GM19467 (cell line): ENCODE data around the gene TCF7L1.
"Not testable (repeated sequence)": the region's sequence is repeated elsewhere in the genome, so short reads cannot be mapped to it uniquely, and the experiment has no call there.

Source experiments
- ATAC-seq: cut with Tn5 transposase; IDR thresholded peaks from one replicate; pipeline ENCODE4 v1.9.1; 2021; ENCODE audit warnings: mild to moderate bottlenecking, moderate library complexity; ENCODE audit not compliant: unreplicated experiment

Gene TCF7L1

GRCh38 chr2:85312404-85312803, 179.2 kb downstream of the TCF7L1 start:
- no peak for ATAC-seq

- ATAC-seq: no peak
Measured at GRCh38 chr2:85314884-85315242, 181.7 kb downstream of the TCF7L1 start.

DNA sequence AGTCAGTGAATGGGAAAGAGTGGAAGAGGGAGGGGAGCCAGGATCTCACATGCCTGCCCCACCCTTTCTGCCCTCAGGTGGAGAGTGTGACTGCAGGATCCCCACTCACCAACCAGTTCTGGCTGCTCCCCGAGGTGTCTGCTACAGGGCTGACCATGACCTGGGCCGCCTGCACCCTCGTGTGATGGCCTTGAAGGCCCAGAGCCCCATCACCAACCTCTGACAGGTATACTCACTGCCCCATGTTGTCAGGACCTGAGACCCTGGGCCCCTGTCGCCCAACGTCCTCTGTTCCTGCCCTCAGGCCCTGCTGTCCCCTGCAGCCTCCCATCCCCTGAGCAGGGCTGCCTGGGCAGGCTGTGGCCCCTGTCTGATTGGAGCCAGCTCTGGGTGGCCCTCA, 182.7 kb downstream of the TCF7L1 start:
- ATAC-seq: not testable (repeated sequence)

GRCh38 chr2:85318222-85319074, 185.3 kb downstream of the TCF7L1 start:
- no peak for ATAC-seq

DNA sequence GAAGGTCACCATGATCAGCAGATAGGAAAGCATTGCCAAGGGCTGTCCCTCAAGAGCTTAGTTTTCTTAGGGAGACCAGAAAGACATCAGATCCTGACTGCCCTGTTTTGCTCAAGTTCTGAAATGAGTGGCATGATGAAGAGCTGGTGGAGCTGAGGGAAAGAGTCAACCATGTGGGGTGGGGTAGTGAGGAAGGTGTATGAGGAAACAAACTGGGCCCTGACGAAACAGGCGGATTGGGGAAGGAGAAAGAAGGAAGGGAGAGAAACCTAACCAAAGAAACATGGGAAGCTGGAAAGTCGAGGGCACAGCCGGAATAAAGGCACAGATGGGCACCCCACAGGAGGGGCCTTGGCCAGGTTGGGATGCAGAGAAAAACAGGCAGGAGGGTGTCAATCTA, 186.6 kb downstream of the TCF7L1 start:
- no peak for ATAC-seq

GRCh38 chr2:85323351-85323987, 190.3 kb downstream of the TCF7L1 start:
- no peak for ATAC-seq

- ATAC-seq: not testable (repeated sequence)
Measured at GRCh38 chr2:85323988-85324367, 190.8 kb downstream of the TCF7L1 start.

GRCh38 chr2:85324639-85325465, 191.7 kb downstream of the TCF7L1 start:
- no peak for ATAC-seq

GRCh38 chr2:85325466-85325811, 192.2 kb downstream of the TCF7L1 start:
- ATAC-seq: no peak

DNA sequence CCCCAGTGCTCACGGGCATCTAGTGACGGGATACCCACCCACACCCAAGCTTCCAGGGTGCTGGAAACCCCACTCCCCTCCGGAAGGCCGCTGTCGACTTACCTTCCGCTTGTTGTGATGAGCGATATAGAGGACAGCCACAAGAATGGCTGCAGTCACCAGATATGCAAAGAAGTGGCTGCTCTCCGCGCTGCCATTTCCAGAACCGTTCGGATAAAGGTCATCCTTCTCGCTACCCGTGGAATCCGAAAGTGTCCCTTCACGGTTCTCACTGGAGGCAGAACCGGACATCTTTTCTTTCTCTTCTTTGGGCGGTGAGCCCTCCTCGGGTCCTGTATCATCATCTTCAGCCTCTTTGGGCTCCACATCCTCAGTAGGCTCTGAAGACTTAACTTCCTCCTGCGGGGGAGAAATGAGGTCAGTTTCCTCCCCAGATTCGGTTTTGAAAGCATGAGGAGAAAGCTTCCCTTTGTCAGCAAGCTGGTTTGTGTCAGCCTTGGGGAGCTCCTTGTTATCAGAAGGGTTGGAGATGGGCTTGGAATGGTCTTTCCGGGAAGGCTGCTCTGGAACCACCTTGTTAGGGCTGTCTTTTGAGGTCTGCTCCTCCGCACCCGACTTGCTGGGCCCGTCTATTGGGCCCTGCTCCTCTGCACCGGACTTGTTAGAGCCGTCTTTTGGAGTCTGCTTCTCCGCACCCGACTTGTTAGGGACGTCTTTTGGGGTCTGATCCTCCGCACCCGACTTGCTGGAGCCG, 193.4 kb downstream of the TCF7L1 start:
- no peak for ATAC-seq

GRCh38 chr2:85327160-85327821, 194.1 kb downstream of the TCF7L1 start:
- no peak for ATAC-seq

- peak; percentile 86 for ATAC-seq
Measured at GRCh38 chr2:85327822-85328617, 194.8 kb downstream of the TCF7L1 start, which contains the start of gene TGOLN2. Gene TGOLN2 (minus strand): TSS chr2:85327989. CDS start chr2:85327962, 27 bp downstream.

DNA sequence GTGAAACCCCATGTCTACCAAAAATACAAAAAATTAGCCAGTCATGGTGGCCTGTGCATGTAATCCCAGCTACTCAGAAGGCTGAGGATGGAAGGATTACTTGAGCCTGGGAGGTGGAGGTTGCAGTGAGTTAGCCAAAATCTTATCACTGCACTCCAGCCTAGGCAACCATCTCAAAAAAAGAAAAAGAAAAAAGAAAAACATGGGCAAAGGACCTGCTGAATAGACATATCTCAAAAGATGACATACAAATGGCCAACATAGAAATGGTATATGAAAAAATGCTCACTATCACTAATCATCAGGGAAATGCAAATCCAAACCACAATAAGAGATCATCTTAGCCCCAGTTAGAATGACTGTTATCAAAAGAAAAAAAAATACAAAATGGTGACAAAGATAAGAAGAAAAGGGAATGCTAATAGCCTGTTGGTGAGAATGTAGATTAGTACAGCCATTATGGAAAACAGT, 196.0 kb downstream of the TCF7L1 start:
- no peak for ATAC-seq

DNA sequence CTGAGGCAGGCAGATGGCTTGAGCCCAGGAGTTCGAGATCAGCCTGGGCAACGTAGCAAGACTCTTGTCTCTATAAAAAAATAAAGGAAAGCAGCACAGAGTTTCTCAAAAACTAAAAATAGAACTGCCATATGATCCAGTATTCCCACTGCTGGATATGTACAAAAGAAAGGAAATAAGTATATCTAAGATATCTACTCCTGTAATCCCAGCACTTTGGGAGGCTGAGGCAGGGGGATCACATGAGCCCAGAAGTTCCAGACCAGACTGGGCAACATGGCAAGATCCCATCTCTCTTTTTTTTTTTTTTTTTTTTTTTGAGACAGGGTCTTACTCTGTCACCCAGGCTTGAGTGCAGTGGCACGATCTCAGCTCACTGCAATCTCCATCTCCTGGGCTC, 196.5 kb downstream of the TCF7L1 start:
- ATAC-seq: not testable (repeated sequence)

DNA sequence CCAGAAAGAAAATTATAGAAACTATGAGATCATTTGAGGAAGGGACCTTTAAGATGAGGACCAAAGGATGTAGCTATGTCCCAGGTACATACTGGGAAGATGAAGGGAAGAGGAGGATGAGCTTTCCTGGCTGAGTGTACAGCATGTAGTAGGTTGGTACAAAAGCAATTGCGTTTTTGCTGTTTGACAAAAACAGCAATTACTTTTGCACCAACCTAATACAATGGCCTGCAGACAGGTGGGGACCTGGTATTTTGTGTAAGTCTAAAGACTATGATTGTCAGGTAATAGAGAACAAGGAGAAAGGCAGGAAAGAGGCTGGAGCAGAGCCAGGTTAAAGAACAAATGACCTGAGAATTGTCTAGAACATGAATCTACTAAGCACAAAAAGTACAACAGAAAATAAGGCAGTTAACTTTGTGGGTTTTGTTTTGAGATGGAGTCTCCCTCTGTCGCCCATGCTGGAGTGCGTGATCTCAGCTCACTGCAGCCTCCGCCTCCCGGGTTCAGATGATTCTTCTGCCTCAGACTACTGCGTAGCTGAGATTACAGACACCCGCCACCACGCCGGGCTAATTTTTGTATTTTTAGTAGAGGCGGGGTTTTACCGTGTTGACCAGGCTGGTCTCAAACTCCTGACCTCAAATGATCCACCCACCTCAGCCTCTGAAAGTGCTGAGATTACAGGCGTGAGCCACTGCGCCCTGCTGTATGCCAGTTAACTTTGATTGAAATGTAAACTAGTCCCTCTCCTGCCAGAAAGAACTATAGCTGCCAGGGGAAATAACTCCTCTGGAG, 197.8 kb downstream of the TCF7L1 start:
- no peak for ATAC-seq

- not testable (repeated sequence) for ATAC-seq
Measured at GRCh38 chr2:85333877-85334276, 200.7 kb downstream of the TCF7L1 start.

- no peak for ATAC-seq
Measured at GRCh38 chr2:85334928-85335327, 201.7 kb downstream of the TCF7L1 start.

DNA sequence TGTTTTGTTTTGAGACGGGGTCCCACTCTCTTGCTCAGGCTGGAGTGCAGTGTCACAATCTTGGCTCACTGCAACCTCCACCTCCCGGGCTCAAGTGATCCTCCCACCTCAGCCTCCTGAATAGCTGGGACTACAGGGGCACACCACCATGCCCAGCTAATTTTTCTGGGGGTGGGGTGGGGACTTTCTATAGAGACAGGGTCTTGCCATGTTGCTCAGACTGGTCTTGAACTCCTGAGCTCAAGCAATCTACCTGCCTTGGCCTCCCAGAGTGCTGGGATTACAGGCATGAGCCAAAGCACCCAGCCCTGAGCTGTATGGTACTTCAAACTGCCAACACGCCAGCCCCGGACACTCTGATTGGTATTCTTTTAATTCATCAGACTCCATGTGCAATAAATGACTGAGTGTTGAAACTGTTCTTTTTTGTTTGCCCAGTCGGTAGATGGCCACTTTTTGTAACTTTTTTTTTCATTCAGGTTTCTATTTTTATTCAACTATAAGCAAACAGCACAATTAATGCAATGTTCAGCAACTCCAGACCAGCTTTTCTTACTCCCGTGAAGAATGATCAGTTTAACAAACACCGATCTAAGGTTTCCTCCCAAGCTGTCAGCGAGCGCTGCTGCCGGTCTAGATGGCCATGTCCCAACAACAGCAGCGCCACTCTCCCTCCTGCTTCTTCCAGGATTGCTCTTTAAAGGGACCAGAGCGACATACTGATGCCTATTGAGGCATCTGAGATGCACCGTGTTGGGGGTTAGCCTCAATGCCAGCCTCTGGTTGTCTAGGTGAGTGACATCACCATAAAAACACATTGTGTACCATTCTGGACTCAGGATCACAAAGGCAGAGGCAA, 207.1 kb downstream of the TCF7L1 start:
- no peak for ATAC-seq
